ENCODE data around the gene STX11. TPM values are rescaled to one million over a fixed set of nuclear protein-coding genes. Genes with fewer than 3 reads are reported as not detected.
"Not testable (repeated sequence)": the region's sequence is repeated elsewhere in the genome, so short reads cannot be mapped to it uniquely, and the experiment has no call there.

STX11 gene
- total RNA-seq (2014; rRNA removed; shearing (Covaris generic)) = 6.6 and 6.7 TPM in 2 replicates
- 14.2 and 16.8 TPM in 2 replicates for polyA plus RNA-seq (2015; cell fraction: cytosol; rRNA removed)
- 0.43 and 5.0 TPM in 2 replicates for polyA plus RNA-seq (2015; cell fraction: nucleus; rRNA removed)

GRCh38 chr6:144149894-144150709 lies at the start of gene STX11:
STX11 (plus strand) TSS chr6:144150517; CDS start chr6:144186628, 36,111 bp downstream.
- in situ Hi-C loops (cut with HindIII; ENCODE audit: low pct_unique_long_range_greater_than_20kb, low sequenced_read_pairs) = no loop called here
- peak; percentile 25 for DNase-seq (ENCODE audit: low read depth, low spot score)

GRCh38 chr6:144103026-144103563 lies 47.2 kb upstream of the STX11 start:
- in situ Hi-C loops (cut with HindIII; ENCODE audit: low pct_unique_long_range_greater_than_20kb, low sequenced_read_pairs) = no loop called here
- DNase-seq (ENCODE audit: low read depth, low spot score) = no peak

GRCh38 chr6:144104488-144104887 lies 45.8 kb upstream of the STX11 start:
- in situ Hi-C loops (cut with HindIII; ENCODE audit: low pct_unique_long_range_greater_than_20kb, low sequenced_read_pairs) = no loop called here
- DNase-seq (ENCODE audit: low read depth, low spot score) = no peak

GRCh38 chr6:144104898-144105487 lies 45.3 kb upstream of the STX11 start:
- DNase-seq (ENCODE audit: low read depth, low spot score) = peak; percentile 74
- in situ Hi-C loops (cut with HindIII; ENCODE audit: low pct_unique_long_range_greater_than_20kb, low sequenced_read_pairs) = no loop called here

GRCh38 chr6:144106206-144106605 lies 44.1 kb upstream of the STX11 start:
- no peak for DNase-seq (ENCODE audit: low read depth, low spot score)
- in situ Hi-C loops (cut with HindIII; ENCODE audit: low pct_unique_long_range_greater_than_20kb, low sequenced_read_pairs) = no loop called here

GRCh38 chr6:144110210-144110609 lies 40.1 kb upstream of the STX11 start:
- in situ Hi-C loops (cut with HindIII; ENCODE audit: low pct_unique_long_range_greater_than_20kb, low sequenced_read_pairs) = no loop called here
- no peak for DNase-seq (ENCODE audit: low read depth, low spot score)

GRCh38 chr6:144113366-144113765 lies 37.0 kb upstream of the STX11 start:
- in situ Hi-C loops (cut with HindIII; ENCODE audit: low pct_unique_long_range_greater_than_20kb, low sequenced_read_pairs) = no loop called here

GRCh38 chr6:144115219-144115618 lies 35.1 kb upstream of the STX11 start:
- no peak for DNase-seq (ENCODE audit: low read depth, low spot score)
- in situ Hi-C loops (cut with HindIII; ENCODE audit: low pct_unique_long_range_greater_than_20kb, low sequenced_read_pairs) = no loop called here

More at GRCh38 chr6:144113366-144113765, 37.0 kb upstream of the STX11 start:
- no peak for DNase-seq (ENCODE audit: low read depth, low spot score)

- in situ Hi-C loops (cut with HindIII; ENCODE audit: low pct_unique_long_range_greater_than_20kb, low sequenced_read_pairs) = no loop called here
Observed at GRCh38 chr6:144119376-144119775, 30.9 kb upstream of the STX11 start.

GRCh38 chr6:144122861-144123260 lies 27.5 kb upstream of the STX11 start:
- in situ Hi-C loops (cut with HindIII; ENCODE audit: low pct_unique_long_range_greater_than_20kb, low sequenced_read_pairs) = no loop called here
- no peak for DNase-seq (ENCODE audit: low read depth, low spot score)

More at GRCh38 chr6:144119376-144119775, 30.9 kb upstream of the STX11 start:
- DNase-seq (ENCODE audit: low read depth, low spot score) = no peak

- in situ Hi-C loops (cut with HindIII; ENCODE audit: low pct_unique_long_range_greater_than_20kb, low sequenced_read_pairs) = no loop called here
- DNase-seq (ENCODE audit: low read depth, low spot score) = no peak
Observed at GRCh38 chr6:144123421-144123820, 26.9 kb upstream of the STX11 start.

GRCh38 chr6:144123836-144124235 lies 26.5 kb upstream of the STX11 start:
- DNase-seq (ENCODE audit: low read depth, low spot score) = no peak
- in situ Hi-C loops (cut with HindIII; ENCODE audit: low pct_unique_long_range_greater_than_20kb, low sequenced_read_pairs) = no loop called here

GRCh38 chr6:144127097-144127496 lies 23.2 kb upstream of the STX11 start:
- DNase-seq (ENCODE audit: low read depth, low spot score) = no peak
- in situ Hi-C loops (cut with HindIII; ENCODE audit: low pct_unique_long_range_greater_than_20kb, low sequenced_read_pairs) = no loop called here

- no peak for DNase-seq (ENCODE audit: low read depth, low spot score)
- in situ Hi-C loops (cut with HindIII; ENCODE audit: low pct_unique_long_range_greater_than_20kb, low sequenced_read_pairs) = no loop called here
Observed at GRCh38 chr6:144129469-144129868, 20.8 kb upstream of the STX11 start.

- in situ Hi-C loops (cut with HindIII; ENCODE audit: low pct_unique_long_range_greater_than_20kb, low sequenced_read_pairs) = no loop called here
Observed at GRCh38 chr6:144131248-144131709, 19.0 kb upstream of the STX11 start.

GRCh38 chr6:144132167-144132690 lies 18.1 kb upstream of the STX11 start:
- DNase-seq (ENCODE audit: low read depth, low spot score); in situ Hi-C loops (cut with HindIII; ENCODE audit: low pct_unique_long_range_greater_than_20kb, low sequenced_read_pairs): not testable (repeated sequence)

More at GRCh38 chr6:144131248-144131709, 19.0 kb upstream of the STX11 start:
- no peak for DNase-seq (ENCODE audit: low read depth, low spot score)

- in situ Hi-C loops (cut with HindIII; ENCODE audit: low pct_unique_long_range_greater_than_20kb, low sequenced_read_pairs) = no loop called here
- no peak for DNase-seq (ENCODE audit: low read depth, low spot score)
Observed at GRCh38 chr6:144133225-144133821, 17.0 kb upstream of the STX11 start.

- in situ Hi-C loops (cut with HindIII; ENCODE audit: low pct_unique_long_range_greater_than_20kb, low sequenced_read_pairs) = no loop called here
Observed at GRCh38 chr6:144134176-144134575, 16.1 kb upstream of the STX11 start.

More at GRCh38 chr6:144134176-144134575, 16.1 kb upstream of the STX11 start:
- no peak for DNase-seq (ENCODE audit: low read depth, low spot score)
